Stimulated activated CD4-positive, alpha-beta T cell treated with anti-CD3 and anti-CD28 coated beads, Interleukin-1b, Interleukin-23, amount 100 ng/mL, for 24 hours (primary cell): Measurements from ENCODE around the gene ZNF346.

Source experiments
- DNase-seq, 4 experiments: peaks; one replicate each; pipeline ENCODE4 v3.0.0-alpha.2; 2020; ENCODE audit warnings: low read depth in 4 of 4, low spot score in 1 of 4

ZNF346 gene

DNA sequence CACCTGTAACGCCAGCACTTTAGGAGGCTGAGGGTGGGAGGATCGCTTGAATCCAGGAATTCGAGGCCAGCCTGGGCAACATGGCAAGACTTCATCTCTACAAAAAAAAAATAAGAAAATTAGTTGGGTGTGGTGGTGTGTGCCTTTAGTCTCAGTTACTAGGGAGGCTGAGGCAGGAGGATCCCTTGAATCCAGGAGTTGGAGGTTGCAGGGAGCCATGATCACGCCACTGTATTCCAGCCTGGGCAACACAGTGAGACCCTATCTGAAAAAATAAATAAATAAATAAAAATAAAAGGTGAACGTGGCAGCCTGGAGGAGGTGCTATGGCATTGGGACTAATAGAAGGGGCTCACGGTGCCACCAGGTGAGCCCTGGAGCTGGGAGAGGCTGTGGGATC lies 71.3 kb downstream of the ZNF346 start:
- no peak for DNase-seq

DNA sequence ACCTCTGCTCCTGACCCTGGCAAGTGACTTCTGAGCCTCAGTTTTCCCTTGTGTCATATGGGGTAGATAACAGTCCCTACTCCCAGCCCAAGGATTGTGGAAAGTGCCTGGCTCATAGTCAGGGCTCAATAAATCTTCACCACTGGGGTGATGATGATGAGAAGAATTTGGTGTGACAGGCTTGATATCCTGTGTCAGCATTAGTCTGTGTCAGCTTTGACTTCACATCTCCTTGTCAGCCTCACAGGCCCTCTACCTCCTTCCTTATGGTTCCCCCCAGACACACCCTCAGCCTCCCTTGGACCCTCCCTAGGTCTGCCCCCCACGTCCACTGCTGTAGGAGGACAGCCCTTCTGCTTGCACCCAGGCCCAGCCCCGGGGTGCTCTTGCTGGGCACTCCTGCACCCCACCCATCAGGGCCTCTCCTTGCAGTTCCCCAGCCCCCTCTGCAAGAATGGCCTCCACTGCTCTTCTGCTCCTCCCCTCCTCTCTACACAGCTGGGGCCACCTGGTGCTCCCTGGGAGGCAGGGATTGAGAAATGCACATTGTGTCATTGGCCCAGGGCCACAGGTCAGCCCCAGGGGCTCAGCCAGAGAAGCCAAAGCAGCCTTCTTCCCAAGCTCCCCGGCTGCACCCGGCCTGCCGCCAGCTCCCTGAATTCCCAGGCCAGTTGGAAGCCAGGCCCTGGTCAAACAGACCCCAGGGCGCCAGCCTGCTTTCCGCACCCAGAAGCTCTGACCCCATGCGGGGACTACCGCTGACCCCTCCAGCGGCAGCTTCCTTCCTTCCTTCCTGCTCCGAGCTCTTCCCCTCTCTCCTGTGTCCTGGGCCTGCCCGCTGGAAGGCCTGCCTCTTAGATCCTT lies 72.0 kb downstream of the ZNF346 start:
- DNase-seq, result no peak

DNA sequence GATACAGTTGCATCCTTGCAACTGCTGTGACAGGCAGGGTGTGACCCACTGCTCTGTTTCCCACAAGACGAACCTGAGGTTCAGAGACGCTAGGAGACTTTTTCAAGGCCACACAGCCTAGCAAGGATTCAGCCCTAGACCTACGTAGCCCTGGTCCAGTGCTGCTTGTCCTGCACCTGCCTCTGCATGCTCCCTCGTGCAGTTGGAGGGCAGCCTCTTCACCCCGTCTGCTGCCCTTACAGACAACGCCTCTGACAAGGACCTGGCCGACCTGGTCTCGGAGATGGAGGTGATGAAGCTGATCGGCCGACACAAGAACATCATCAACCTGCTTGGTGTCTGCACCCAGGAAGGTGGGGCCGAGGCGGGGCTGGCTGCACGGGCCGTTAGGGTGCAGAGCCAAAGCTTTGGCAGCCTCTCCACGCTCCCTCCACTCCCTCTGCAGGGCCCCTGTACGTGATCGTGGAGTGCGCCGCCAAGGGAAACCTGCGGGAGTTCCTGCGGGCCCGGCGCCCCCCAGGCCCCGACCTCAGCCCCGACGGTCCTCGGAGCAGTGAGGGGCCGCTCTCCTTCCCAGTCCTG lies 72.7 kb downstream of the ZNF346 start:
- DNase-seq, result no peak

DNA sequence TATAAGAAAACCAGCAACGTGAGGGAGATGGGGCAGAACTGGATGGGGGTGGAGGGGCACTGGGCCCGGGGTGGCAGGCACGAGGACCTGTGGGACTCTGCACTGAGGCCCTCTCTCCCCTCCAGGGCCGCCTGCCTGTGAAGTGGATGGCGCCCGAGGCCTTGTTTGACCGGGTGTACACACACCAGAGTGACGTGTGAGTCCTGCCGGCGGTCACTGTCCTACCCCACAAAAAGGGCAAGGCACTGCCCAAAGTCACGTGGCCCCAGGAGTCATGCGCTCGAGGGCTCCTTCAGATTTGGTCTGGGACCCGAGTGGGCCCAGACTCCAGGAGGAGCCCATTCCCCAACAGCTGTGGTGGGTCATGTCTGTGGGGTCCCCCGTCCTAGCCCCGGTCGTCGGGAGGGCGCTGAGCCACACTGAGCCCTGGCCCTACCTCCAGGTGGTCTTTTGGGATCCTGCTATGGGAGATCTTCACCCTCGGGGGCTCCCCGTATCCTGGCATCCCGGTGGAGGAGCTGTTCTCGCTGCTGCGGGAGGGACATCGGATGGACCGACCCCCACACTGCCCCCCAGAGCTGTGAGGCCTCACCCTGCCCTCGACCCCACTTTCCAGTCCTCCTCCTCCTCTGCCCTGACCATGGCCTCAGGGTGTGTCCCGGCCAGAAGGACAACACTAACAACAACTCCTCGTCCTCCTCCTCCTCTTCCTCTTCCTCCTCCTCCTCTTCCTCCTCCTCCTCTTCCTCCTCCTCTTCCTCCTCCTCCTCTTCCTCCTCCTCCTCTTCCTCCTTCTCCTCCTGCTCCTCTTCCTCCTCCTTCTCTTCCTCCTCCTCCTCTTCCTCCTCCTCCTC lies 73.9 kb downstream of the ZNF346 start:
- DNase-seq, result no peak

GRCh38 chr5:177097016-177097985 lies 74.8 kb downstream of the ZNF346 start:
- no peak for DNase-seq

GRCh38 chr5:177098120-177098469 lies 75.6 kb downstream of the ZNF346 start:
- DNase-seq, result no peak

DNA sequence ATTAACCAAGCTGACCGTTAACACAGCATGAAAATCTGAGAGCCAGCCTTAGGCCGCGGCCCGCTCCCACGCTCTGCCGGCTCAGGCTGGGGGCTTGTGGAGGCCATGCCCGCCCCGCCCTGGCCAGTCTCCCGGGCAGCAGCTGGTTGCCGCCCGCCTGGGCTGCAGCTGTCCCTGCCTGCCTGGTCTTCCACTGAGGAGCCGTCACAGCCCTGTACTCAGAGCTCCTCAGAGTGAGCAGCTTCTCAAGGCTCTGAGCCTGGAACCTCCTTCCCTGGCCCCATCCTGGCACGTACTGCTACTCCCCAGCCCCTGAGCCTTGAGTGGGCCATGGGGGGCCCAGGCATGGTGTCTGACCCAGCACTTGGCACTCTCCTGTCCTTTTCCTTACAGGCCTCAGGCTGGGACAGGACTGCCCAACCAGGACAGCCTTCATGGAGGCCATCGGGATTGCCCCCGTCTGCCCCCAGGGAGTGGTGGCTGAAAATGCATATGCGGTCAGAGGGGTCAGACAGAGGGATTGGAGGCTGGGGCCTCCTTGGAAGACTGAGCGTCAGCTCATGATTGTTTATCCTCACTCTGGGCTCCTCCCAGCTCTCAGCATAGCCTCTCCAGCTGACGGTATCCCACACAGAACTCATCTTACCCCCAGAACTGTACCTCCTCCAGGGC lies 76.1 kb downstream of the ZNF346 start:
- no peak for DNase-seq

DNA sequence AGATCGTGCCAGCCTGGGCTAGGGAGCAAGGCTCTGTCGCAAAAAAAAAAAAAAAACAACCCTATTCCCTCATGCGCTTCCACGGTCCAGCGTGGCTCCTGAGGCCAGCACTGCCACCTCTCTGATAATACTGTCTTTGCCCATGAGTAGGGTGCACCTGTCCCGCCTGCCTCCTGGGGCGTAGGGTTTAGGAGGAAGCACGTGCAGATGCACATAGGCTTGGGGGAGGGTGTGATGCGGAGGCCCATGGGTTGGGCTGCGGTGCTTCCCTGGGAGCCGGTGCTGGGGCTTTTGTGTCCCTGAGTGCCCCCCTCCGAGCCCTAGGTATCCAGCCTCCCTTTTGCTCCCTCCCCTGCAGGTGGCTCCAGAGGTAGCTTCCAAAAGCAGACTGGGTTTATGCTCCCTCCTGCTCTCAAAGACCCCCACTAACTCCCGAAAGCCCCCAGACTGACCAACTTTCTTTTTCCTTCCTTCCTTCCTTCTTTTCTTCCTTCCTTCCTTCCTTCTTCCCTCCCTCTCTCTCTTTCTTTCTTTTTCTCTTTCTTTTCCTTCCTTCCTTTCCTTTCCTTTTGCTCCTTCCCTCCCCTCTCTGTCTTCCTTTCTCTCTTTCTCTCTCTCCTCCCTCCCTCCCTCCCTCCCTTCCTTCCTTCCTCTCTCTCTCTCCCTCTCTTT lies 77.1 kb downstream of the ZNF346 start:
- no peak for DNase-seq

DNA sequence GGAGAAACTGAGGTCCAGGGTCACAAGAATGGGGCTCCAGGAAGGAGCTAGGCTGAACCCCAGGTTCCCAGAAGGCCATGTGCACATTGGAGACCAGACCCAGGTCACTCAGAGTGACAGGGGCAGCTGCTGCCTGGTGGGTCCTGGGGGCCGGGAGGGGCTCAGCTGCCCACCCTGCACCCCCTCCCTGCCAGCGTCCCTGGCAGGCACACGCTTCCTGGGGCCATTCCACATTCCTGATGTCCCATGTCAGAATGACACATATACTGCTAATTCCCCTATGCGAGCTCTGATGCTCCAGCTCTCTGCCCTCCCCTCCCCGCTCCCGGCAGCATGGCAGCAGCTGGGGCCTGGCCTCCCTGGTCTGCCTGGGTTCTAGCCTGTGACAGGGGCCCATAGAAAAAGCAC lies 78.2 kb downstream of the ZNF346 start:
- no peak for DNase-seq

DNA sequence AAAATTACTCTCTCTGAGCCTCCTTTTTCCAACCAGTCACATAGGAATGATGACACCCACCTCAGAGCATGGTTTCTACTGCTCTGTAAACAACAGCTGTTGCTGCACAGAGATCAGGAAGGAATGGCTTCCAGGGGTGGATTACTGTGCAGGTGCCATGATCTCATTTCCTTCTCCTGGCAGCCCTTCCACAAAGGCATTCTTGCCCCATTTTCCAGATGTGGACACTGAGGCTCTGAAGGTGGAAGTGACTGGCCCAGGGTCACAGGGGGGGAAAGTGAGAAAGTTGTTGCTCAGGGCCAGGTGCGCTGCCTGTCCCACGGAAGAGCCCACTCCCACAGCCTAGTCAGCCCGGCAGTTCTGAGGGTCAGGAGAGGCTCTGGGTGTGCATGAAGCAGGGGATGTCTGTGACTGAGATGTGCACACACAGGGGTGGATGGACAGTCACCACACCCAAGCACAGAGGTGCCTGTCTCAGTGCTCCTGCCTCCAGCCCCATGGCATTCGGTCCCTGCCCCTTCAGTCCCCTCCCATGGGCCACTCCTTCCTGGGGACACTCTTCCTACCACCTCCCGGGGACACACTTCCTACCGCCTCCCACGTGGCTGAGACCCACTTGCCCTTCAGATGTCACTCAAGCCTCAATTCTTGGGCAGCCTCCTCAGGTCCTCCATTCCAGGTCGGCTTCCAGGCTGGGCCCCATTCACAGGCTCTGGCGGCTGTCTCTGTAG lies 81.2 kb downstream of the ZNF346 start:
- DNase-seq, result no peak

- no peak for DNase-seq
Measured at GRCh38 chr5:177105691-177106476, 83.4 kb downstream of the ZNF346 start.

DNA sequence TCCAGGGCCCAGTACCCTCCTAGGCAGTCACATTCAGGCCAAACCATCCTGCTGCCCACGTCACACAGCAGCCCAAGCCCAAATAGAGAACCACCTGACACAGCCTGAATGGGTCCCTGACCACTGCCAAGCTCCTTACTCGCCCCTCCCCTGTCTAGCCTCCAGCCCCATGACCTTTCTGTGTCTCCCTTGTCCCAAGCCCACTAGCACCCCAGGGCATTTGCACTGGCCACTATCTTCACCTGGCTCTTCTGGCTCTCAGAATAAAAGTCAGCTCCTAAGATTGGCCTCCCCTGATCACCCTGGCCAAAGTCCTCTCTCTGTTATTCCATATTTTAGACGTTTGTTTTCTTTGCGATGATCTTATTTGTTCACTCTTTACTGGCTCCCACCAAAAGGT lies 84.7 kb downstream of the ZNF346 start:
- DNase-seq, result no peak

GRCh38 chr5:177109810-177110209 lies 87.3 kb downstream of the ZNF346 start:
- DNase-seq, result no peak

- DNase-seq, result peak in 2 of 4 experiments; percentile 39 to 42
Measured at GRCh38 chr5:177111720-177112394, 89.4 kb downstream of the ZNF346 start.

DNA sequence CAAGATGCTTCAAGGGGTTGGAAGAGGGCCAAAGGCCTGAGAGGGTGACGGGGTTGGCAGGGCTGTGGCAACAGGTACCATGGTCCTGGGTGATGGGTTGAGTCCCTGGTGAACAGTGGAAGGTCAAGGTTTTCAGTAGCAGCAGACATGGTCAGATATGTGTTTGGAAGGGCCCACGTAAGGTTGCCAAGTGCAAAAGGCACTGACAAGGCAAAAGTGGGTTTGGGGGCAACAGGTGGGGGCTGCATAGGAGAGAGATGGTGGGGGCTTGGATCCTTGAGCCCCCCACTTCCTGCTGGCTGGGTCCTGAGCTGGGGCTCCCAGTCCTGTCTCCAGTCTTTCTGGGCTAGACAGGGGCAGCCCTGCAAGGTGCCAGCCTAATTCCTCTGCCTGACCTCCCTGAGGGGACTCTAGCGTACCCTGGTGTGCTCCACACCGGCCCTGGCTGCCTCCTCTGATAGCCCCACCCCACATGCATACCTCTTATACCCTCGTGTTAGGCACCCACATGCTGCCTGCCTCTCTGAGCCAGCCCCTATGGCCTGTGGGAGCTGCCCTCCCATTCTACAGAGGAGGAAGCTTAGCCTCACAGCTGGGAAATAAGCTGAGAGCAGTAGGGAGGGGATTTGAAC lies 90.2 kb downstream of the ZNF346 start:
- no peak for DNase-seq

GRCh38 chr5:177113566-177114424 lies 91.3 kb downstream of the ZNF346 start:
- peak; percentile 52 to 75 (median 62) for DNase-seq
